DOHH2 (cell line): ENCODE results near the gene PDXDC1.

Source experiments
- H3F3A ChIP-seq: fragments of 200-600 bp; sonication (generic), shearing (Covaris generic); 2 replicates; pipeline ENCODE4 v1.6.0; 2016; ENCODE audit warnings: antibody characterized with exemption, mild to moderate bottlenecking; ENCODE audit not compliant: control insufficient read depth, insufficient read depth
- H3K27ac ChIP-seq: fragments of 200-600 bp; sonication (generic); 2 replicates; pipeline ENCODE4 v1.5.1; 2014; ENCODE audit warnings: low read depth, mild to moderate bottlenecking, low read length, moderate library complexity
- H3K27me3 ChIP-seq: fragments of 200-600 bp; sonication (generic); 2 replicates; pipeline ENCODE4 v1.6.1; 2014; ENCODE audit warnings: mild to moderate bottlenecking, low read length, mixed read lengths; ENCODE audit not compliant: control insufficient read depth
- H3K36me3 ChIP-seq: fragments of 200-600 bp; sonication (generic); 2 replicates; pipeline ENCODE4 v1.6.1; 2014; ENCODE audit warnings: mild to moderate bottlenecking, low read length, moderate library complexity, mixed read lengths; ENCODE audit not compliant: control insufficient read depth
- H3K4me1 ChIP-seq: fragments of 200-600 bp; sonication (generic); 2 replicates; pipeline ENCODE4 v1.6.1; 2014; ENCODE audit warnings: mild to moderate bottlenecking, low read length, mixed read lengths; ENCODE audit not compliant: control insufficient read depth
- H3K4me2 ChIP-seq: fragments of 200-600 bp; sonication (generic); 2 replicates; pipeline ENCODE4 v1.6.0; 2014; ENCODE audit warnings: mild to moderate bottlenecking, low read length, moderate library complexity
- H3K4me3 ChIP-seq: fragments of 200-600 bp; sonication (generic); 2 replicates; pipeline ENCODE4 v1.5.1; 2014; ENCODE audit warnings: mild to moderate bottlenecking, low read length, mixed read lengths
- H3K79me2 ChIP-seq: fragments of 200-600 bp; sonication (generic); 2 replicates; pipeline ENCODE4 v1.6.1; 2014; ENCODE audit warnings: mild to moderate bottlenecking, low read length, mixed read lengths; ENCODE audit not compliant: control insufficient read depth
- H3K9me2 ChIP-seq: fragments of 200-600 bp; sonication (generic); replicated peaks from 2 replicates; pipeline ENCODE4 v1.6.1; 2014; ENCODE audit warnings: mild to moderate bottlenecking, low read length, mixed read lengths; ENCODE audit not compliant: control insufficient read depth
- H3K9me3 ChIP-seq: fragments of 200-600 bp; sonication (generic); 2 replicates; pipeline ENCODE4 v1.6.1; 2014; ENCODE audit warnings: antibody characterized with exemption, low read length, mixed read lengths; ENCODE audit not compliant: control insufficient read depth, insufficient read depth
- H4K20me1 ChIP-seq: fragments of 200-600 bp; sonication (generic); 2 replicates; pipeline ENCODE4 v1.6.0; 2014; ENCODE audit warnings: low read depth, mild to moderate bottlenecking, antibody characterized with exemption, low read length, moderate library complexity; ENCODE audit not compliant: control insufficient read depth, insufficient read depth
- CTCF ChIP-seq: fragments of 200-600 bp; sonication (generic); IDR thresholded peaks from one replicate; pipeline ENCODE4 v1.5.1; 2014; ENCODE audit warnings: antibody characterized with exemption, mild to moderate bottlenecking, low read depth, low read length; ENCODE audit not compliant: poor library complexity, severe bottlenecking
- EZH2phosphoT487 ChIP-seq: fragments of 200-600 bp; sonication (generic); IDR thresholded peaks from 2 replicates; pipeline ENCODE4 v1.6.1; 2017; ENCODE audit warnings: borderline replicate concordance, mild to moderate bottlenecking, antibody characterized with exemption, low read length, moderate library complexity, mixed read lengths

PDXDC1 gene

GRCh38 chr16:15038689-15039088 lies 63.9 kb downstream of the PDXDC1 start:
- H3K9me2 ChIP-seq: no peaks in the 10 kb centered on the region
- TF ChIP-seq EZH2phosphoT487 (no peak), CTCF (no peak)

GRCh38 chr16:15041271-15042004 lies 66.6 kb downstream of the PDXDC1 start:
- no peak overlapping the region for H3K4me2 ChIP-seq
- TF ChIP-seq CTCF (no peak), EZH2phosphoT487 (no peak)
- no peaks in the 10 kb centered on the region for H3F3A ChIP-seq
- no peaks in the 10 kb centered on the region for H3K9me2 ChIP-seq
- H3K27ac ChIP-seq: no peak overlapping the region
- H3K79me2 ChIP-seq: no peaks in the 10 kb centered on the region
- H3K27me3 ChIP-seq: no peaks in the 10 kb centered on the region
- H3K9me3 ChIP-seq: no peaks in the 10 kb centered on the region
- no peaks in the 10 kb centered on the region for H3K4me1 ChIP-seq
- H4K20me1 ChIP-seq: no peaks in the 10 kb centered on the region
- peaks cover 39% of the 10 kb centered on the region for H3K36me3 ChIP-seq
- no peak overlapping the region for H3K4me3 ChIP-seq

More at GRCh38 chr16:15038689-15039088, 63.9 kb downstream of the PDXDC1 start:
- Histone ChIP-seq H3K36me3 (peaks cover 66% of the 10 kb centered on the region), H3K4me1 (no peaks in the 10 kb centered on the region), H3K9me3 (no peaks in the 10 kb centered on the region), H3K79me2 (no peaks in the 10 kb centered on the region), H3K27me3 (no peaks in the 10 kb centered on the region), H3F3A (no peaks in the 10 kb centered on the region), H3K4me2 (no peak overlapping the region), H4K20me1 (no peaks in the 10 kb centered on the region), H3K4me3 (no peak overlapping the region), H3K27ac (no peak overlapping the region)

- Histone ChIP-seq H3K79me2 (no peaks in the 10 kb centered on the region), H3K4me2 (no peak overlapping the region), H3K9me3 (no peaks in the 10 kb centered on the region), H3K9me2 (no peaks in the 10 kb centered on the region), H3K27me3 (no peaks in the 10 kb centered on the region), H4K20me1 (no peaks in the 10 kb centered on the region), H3F3A (no peaks in the 10 kb centered on the region), H3K36me3 (peaks cover 21% of the 10 kb centered on the region), H3K4me1 (no peaks in the 10 kb centered on the region), H3K27ac (no peak overlapping the region), H3K4me3 (no peak overlapping the region)
- TF ChIP-seq CTCF (no peak), EZH2phosphoT487 (no peak)
Measured at GRCh38 chr16:15043344-15043743, 68.5 kb downstream of the PDXDC1 start.
